Brain microvascular endothelial cell (primary cell): ENCODE measurements around the gene KDM6B.

Experiments used
- DNase-seq: peaks from one replicate; pipeline ENCODE4 v3.0.0-alpha.2; 2020
- H3K27ac ChIP-seq: fragments of 250-450 bp; sonication (Bioruptor Pico); 2 replicates; pipeline ENCODE4 v1.5.1; 2020; ENCODE audit warnings: mild to moderate bottlenecking, moderate library complexity
- H3K27me3 ChIP-seq: fragments of 250-450 bp; sonication (Bioruptor Pico); replicated peaks from 2 replicates; pipeline ENCODE4 v1.5.1; 2020; ENCODE audit warnings: mild to moderate bottlenecking
- H3K36me3 ChIP-seq: fragments of 250-450 bp; sonication (Bioruptor Pico); replicated peaks from 2 replicates; pipeline ENCODE4 v1.5.1; 2020; ENCODE audit warnings: mild to moderate bottlenecking
- H3K4me3 ChIP-seq: 2 replicates; pipeline ENCODE4 v1.5.1; 2011; ENCODE audit warnings: low read depth, mild to moderate bottlenecking, control low read depth, low read length, moderate library complexity
- in situ Hi-C: cut with HindIII; loops from 2 replicates; pipeline ENCODE4 v1.10.0; 2017; ENCODE audit warnings: low sequenced_read_pairs, low pct_ligation_motif_present
- TF ChIP-seq, protein P1 (sequence below): IDR thresholded peaks from 2 replicates; pipeline ENCODE4 v1.5.1; 2011; ENCODE audit warnings: low read depth, mild to moderate bottlenecking, moderate library complexity, low read length, control low read depth, inconsistent platforms; ENCODE audit errors: missing control alignments

KDM6B gene

GRCh38 chr17:7882629-7883028 lies 48.6 kb downstream of the KDM6B start:
- H3K27me3 ChIP-seq, result no peaks in the 10 kb centered on the region
- peaks cover 10% of the 10 kb centered on the region for H3K36me3 ChIP-seq
- TF ChIP-seq, protein P1, sequence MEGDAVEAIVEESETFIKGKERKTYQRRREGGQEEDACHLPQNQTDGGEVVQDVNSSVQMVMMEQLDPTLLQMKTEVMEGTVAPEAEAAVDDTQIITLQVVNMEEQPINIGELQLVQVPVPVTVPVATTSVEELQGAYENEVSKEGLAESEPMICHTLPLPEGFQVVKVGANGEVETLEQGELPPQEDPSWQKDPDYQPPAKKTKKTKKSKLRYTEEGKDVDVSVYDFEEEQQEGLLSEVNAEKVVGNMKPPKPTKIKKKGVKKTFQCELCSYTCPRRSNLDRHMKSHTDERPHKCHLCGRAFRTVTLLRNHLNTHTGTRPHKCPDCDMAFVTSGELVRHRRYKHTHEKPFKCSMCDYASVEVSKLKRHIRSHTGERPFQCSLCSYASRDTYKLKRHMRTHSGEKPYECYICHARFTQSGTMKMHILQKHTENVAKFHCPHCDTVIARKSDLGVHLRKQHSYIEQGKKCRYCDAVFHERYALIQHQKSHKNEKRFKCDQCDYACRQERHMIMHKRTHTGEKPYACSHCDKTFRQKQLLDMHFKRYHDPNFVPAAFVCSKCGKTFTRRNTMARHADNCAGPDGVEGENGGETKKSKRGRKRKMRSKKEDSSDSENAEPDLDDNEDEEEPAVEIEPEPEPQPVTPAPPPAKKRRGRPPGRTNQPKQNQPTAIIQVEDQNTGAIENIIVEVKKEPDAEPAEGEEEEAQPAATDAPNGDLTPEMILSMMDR, result no peak
- no peak for DNase-seq
- in situ Hi-C loops, result no loop called here
- no peak overlapping the region for H3K27ac ChIP-seq
- H3K4me3 ChIP-seq, result no peak overlapping the region
